Nephron progenitor cell (in vitro differentiated cells): Measurements from ENCODE around the gene SCNM1.
A peak's percentile ranks its signal among the peaks of the same experiment; 100 is the strongest.

Experiments
- DNase-seq: peaks from one replicate; pipeline ENCODE4 v3.0.0; 2021
- H3K27ac Mint-ChIP-seq: 2 replicates; pipeline ENCODE4 v1.8.0; 2021; ENCODE audit warnings: mild to moderate bottlenecking, moderate library complexity, mixed read lengths
- H3K27me3 Mint-ChIP-seq: 2 replicates; pipeline ENCODE4 v1.8.0; 2021; ENCODE audit warnings: mild to moderate bottlenecking, low read depth, mixed read lengths; ENCODE audit not compliant: poor library complexity
- H3K36me3 Mint-ChIP-seq: 2 replicates; pipeline ENCODE4 v1.8.0; 2021; ENCODE audit warnings: low read depth, mixed read lengths
- H3K4me1 Mint-ChIP-seq: 2 replicates; pipeline ENCODE4 v1.8.0; 2021; ENCODE audit warnings: mixed read lengths
- H3K4me3 Mint-ChIP-seq: 2 replicates; pipeline ENCODE4 v1.8.0; 2021; ENCODE audit warnings: mild to moderate bottlenecking, moderate library complexity, mixed read lengths
- H3K9me3 Mint-ChIP-seq: 2 replicates; pipeline ENCODE4 v1.8.0; 2021; ENCODE audit warnings: mild to moderate bottlenecking, moderate library complexity, mixed read lengths
- TF ChIP-seq, protein P1 (sequence below): fragments of 200-600 bp; sonication (generic); IDR thresholded peaks from 2 replicates; pipeline ENCODE4 v1.5.0; 2021; ENCODE audit warnings: antibody characterized with exemption

Gene SCNM1

GRCh38 chr1:151166505-151166956 lies 587 bp downstream of the SCNM1 start:
- Mint-ChIP-seq H3K36me3 (peaks cover 27% of the 10 kb centered on the region), H3K27me3 (peaks cover 2% of the 10 kb centered on the region), H3K27ac (peak overlapping the region; percentile 99), H3K4me3 (peak overlapping the region; percentile 99), H3K4me1 (peaks cover 45% of the 10 kb centered on the region), H3K9me3 (no peaks in the 10 kb centered on the region)
- TF ChIP-seq, protein P1, sequence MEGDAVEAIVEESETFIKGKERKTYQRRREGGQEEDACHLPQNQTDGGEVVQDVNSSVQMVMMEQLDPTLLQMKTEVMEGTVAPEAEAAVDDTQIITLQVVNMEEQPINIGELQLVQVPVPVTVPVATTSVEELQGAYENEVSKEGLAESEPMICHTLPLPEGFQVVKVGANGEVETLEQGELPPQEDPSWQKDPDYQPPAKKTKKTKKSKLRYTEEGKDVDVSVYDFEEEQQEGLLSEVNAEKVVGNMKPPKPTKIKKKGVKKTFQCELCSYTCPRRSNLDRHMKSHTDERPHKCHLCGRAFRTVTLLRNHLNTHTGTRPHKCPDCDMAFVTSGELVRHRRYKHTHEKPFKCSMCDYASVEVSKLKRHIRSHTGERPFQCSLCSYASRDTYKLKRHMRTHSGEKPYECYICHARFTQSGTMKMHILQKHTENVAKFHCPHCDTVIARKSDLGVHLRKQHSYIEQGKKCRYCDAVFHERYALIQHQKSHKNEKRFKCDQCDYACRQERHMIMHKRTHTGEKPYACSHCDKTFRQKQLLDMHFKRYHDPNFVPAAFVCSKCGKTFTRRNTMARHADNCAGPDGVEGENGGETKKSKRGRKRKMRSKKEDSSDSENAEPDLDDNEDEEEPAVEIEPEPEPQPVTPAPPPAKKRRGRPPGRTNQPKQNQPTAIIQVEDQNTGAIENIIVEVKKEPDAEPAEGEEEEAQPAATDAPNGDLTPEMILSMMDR, result no peak
- peak; percentile 24 for DNase-seq

GRCh38 chr1:151167116-151167515 lies 1.2 kb downstream of the SCNM1 start:
- peak overlapping the region; percentile 26 for H3K27ac Mint-ChIP-seq
- TF ChIP-seq, protein P1, result no peak
- no peak for DNase-seq
- peaks cover 2% of the 10 kb centered on the region for H3K27me3 Mint-ChIP-seq
- H3K9me3 Mint-ChIP-seq, result no peaks in the 10 kb centered on the region
- H3K36me3 Mint-ChIP-seq, result peaks cover 21% of the 10 kb centered on the region
- H3K4me1 Mint-ChIP-seq, result peaks cover 45% of the 10 kb centered on the region
- H3K4me3 Mint-ChIP-seq, result peak overlapping the region; percentile 99

DNA sequence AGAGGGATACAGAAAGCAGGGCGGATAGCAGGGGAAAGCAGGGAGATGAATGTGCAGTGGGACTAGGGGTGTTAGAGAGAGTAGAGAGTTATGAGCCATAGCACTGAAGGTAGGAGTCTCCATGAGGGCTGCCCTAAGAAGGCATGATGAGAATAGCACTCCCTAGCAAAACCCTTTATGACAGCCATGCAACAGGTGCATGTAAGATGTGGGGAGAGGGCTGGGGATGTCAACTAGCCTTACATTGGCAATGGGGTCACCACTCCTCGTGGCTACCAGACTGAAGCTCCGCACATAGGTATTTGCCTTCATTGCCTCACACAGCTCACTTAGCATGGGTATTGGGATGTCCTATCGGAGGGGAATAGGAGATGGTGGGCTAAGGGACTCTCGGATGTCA lies 5.2 kb downstream of the SCNM1 start:
- DNase-seq, result no peak
- H3K4me3 Mint-ChIP-seq, result no peak overlapping the region
- peak overlapping the region; percentile 60 for H3K27ac Mint-ChIP-seq
- H3K27me3 Mint-ChIP-seq, result peaks cover 6% of the 10 kb centered on the region
- H3K9me3 Mint-ChIP-seq, result no peaks in the 10 kb centered on the region
- H3K36me3 Mint-ChIP-seq, result peaks cover 38% of the 10 kb centered on the region
- H3K4me1 Mint-ChIP-seq, result peaks cover 17% of the 10 kb centered on the region
- TF ChIP-seq, protein P1, result no peak

GRCh38 chr1:151175041-151175741 lies 9.2 kb downstream of the SCNM1 start:
- DNase-seq, result no peak
- Mint-ChIP-seq H3K4me1 (no peaks in the 10 kb centered on the region), H3K36me3 (peaks cover 53% of the 10 kb centered on the region), H3K4me3 (no peak overlapping the region), H3K27ac (peak overlapping the region; percentile 40), H3K9me3 (no peaks in the 10 kb centered on the region), H3K27me3 (peaks cover 3% of the 10 kb centered on the region)
- TF ChIP-seq, protein P1, result no peak

GRCh38 chr1:151175863-151176262 lies 9.9 kb downstream of the SCNM1 start, which contains the start of gene TMOD4:
Gene TMOD4, minus strand, starts transcription at chr1:151175981. Its CDS starts 1,106 bp downstream, at chr1:151174875.
- no peaks in the 10 kb centered on the region for H3K9me3 Mint-ChIP-seq
- no peak within 1 kb of the TSS for H3K4me3 Mint-ChIP-seq
- H3K27ac Mint-ChIP-seq, result peak within 1 kb of the TSS; percentile 85
- DNase-seq, result no peak
- TF ChIP-seq, protein P1, result peak; percentile 42
- H3K4me1 Mint-ChIP-seq, result no peaks in the 10 kb centered on the region
- H3K27me3 Mint-ChIP-seq, result peaks cover 3% of the 10 kb centered on the region
- peaks cover 59% of the 10 kb centered on the region for H3K36me3 Mint-ChIP-seq

DNA sequence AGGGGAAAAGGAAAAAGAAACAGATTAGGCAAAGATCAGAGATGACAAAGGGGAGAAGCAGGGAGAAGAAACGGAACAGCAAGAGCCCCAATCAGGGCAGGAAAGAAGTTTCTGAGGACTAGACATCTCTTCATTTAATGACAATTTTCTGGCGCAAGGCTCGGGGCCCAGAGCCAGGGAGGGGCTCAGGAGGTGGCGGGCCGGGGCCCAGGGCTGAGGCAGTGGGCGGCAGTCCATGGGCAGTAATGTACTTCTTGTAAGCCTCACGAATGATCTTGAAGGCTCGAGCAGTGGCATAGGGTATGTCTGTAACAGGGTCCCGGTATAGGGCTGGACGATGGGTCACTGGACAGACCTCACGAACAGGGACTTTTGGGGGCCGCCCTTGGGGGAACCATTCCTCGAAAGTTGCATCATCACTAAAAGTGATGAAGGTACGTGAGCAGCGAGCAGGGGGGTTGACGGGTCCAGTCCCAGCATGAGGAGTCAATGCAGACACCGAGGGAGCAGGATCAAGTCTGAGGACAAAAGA lies 10.6 kb downstream of the SCNM1 start:
- peaks cover 67% of the 10 kb centered on the region for H3K36me3 Mint-ChIP-seq
- peak overlapping the region; percentile 85 for H3K27ac Mint-ChIP-seq
- TF ChIP-seq, protein P1, result no peak
- DNase-seq, result no peak
- no peaks in the 10 kb centered on the region for H3K4me1 Mint-ChIP-seq
- peaks cover 3% of the 10 kb centered on the region for H3K27me3 Mint-ChIP-seq
- no peak overlapping the region for H3K4me3 Mint-ChIP-seq
- H3K9me3 Mint-ChIP-seq, result no peaks in the 10 kb centered on the region
